ENCODE measurements around the gene TBC1D16. TPM values are rescaled to one million over a fixed set of nuclear protein-coding genes. Genes with fewer than 3 reads are reported as not detected.

The TBC1D16 gene
- total and polyA plus RNA-seq, 4 donors = 7.3 to 48.5 (median 16.5) TPM

DNA sequence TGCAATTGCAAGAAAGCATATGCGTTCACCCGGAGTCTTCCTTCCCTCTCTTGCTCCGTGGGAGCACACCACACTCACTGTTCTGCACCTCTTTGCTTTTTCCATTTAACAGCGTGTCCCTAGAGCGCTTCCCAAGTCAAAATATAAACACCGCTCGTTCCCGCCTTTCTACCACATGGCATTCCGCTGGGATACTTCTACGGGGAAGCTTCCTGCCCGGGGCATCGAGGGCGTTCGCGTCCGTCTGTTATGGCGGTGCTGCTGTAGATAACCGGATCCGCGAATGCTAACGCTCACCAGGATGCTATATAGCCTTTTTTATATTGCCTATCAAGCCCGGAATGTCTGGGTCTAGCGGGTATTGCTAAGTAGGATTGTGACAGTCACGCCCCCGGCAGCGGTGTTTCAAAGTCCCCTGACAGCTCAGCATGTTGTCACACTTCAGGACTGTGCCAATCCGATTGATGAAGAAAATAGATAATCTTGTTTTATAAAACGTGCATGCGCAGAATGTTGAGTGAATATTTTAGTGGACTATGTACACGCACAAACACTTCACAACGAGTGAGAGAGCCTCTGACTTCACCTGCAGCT, 31.8 kb upstream of the TBC1D16 start:
- no peaks in the 10 kb centered on the region for H3K27me3 ChIP-seq (ENCODE audit: control insufficient read depth in 3 of 3, insufficient read depth in 3 of 3, low read length in 2 of 3)
- no peak for ATAC-seq (ENCODE audit: insufficient read depth, low FRiP score)
- H3K36me3 ChIP-seq (ENCODE audit: control insufficient read depth in 4 of 4, insufficient read depth in 4 of 4, low read length in 4 of 4) = no peaks in the 10 kb centered on the region
- WGBS, 2 donors = 94% methylated on average over 31 of the region's 31 CpGs
- no peak overlapping the region for H3K4me3 ChIP-seq
- H3K9ac ChIP-seq (ENCODE audit: insufficient read depth in 1 of 2, low read length in 2 of 2) = no peak overlapping the region
- no peak for DNase-seq
- H3K9me3 ChIP-seq (ENCODE audit: control insufficient read depth in 4 of 4, insufficient read depth in 3 of 4, low read length in 3 of 4) = no peaks in the 10 kb centered on the region
- no peak for TF ChIP-seq CTCF (IDR thresholded peaks at IDR 0.05; ENCODE audit: control extremely low read depth, extremely low read depth)
- peaks cover 0 to 27% (median 9%) of the 10 kb centered on the region in 5 donors for H3K4me1 ChIP-seq (ENCODE audit: control insufficient read depth in 5 of 5, insufficient read depth in 5 of 5, low read length in 5 of 5)
- no peak overlapping the region for H3K27ac ChIP-seq (ENCODE audit: low read depth in 1 of 2, low read length in 1 of 2)

- TF ChIP-seq CTCF (IDR thresholded peaks at IDR 0.05; ENCODE audit: control extremely low read depth, extremely low read depth) = no peak
- H3K36me3 ChIP-seq (ENCODE audit: control insufficient read depth in 4 of 4, insufficient read depth in 4 of 4, low read length in 4 of 4) = no peaks in the 10 kb centered on the region
- H3K27ac ChIP-seq (ENCODE audit: low read depth in 1 of 2, low read length in 1 of 2) = no peak overlapping the region
- 87 to 89% methylated on average over 30 to 32 of the region's 32 CpGs for WGBS, 2 donors
- no peaks in the 10 kb centered on the region for H3K27me3 ChIP-seq (ENCODE audit: control insufficient read depth in 3 of 3, insufficient read depth in 3 of 3, low read length in 2 of 3)
- no peak for DNase-seq
- H3K4me3 ChIP-seq = no peak overlapping the region
- ATAC-seq (ENCODE audit: insufficient read depth, low FRiP score) = no peak
- peaks cover 0 to 13% (median 9%) of the 10 kb centered on the region in 5 donors for H3K4me1 ChIP-seq (ENCODE audit: control insufficient read depth in 5 of 5, insufficient read depth in 5 of 5, low read length in 5 of 5)
- H3K9ac ChIP-seq (ENCODE audit: insufficient read depth in 1 of 2, low read length in 2 of 2) = no peak overlapping the region
- H3K9me3 ChIP-seq (ENCODE audit: control insufficient read depth in 4 of 4, insufficient read depth in 3 of 4, low read length in 3 of 4) = no peaks in the 10 kb centered on the region
These were observed 30.0 kb upstream of the TBC1D16 start for GRCh38 chr17:80065478-80066170.

DNA sequence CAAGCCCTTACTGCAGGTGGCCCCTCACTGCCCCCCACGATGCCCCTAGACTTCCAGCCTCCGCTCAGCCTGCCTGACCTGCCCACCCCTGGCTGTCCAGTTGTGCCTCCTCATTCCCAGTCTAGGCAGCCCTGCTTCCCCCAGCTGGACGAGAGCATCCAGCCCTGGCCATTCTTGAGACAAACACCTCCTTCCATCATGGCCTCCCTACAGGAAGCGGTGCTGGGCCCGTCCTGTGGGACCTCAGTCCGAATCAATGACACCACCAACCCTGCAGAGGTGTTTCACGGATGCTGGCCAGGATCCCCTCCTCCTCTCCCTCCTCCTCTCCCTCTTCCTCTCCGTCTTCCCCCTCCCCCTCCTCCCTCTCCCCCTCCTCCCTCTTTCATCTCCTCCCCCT, 29.0 kb upstream of the TBC1D16 start:
- WGBS, 2 donors = 78 to 85% methylated on average over 8 of the region's 8 CpGs

More for the DNA sequence above, 29.0 kb upstream of the TBC1D16 start:
- DNase-seq = no peak
- Histone ChIP-seq H3K36me3 (ENCODE audit: control insufficient read depth in 4 of 4, insufficient read depth in 4 of 4, low read length in 4 of 4) (no peaks in the 10 kb centered on the region), H3K27me3 (ENCODE audit: control insufficient read depth in 3 of 3, insufficient read depth in 3 of 3, low read length in 2 of 3) (no peaks in the 10 kb centered on the region), H3K4me3 (no peak overlapping the region), H3K9ac (ENCODE audit: insufficient read depth in 1 of 2, low read length in 2 of 2) (no peak overlapping the region), H3K27ac (ENCODE audit: low read depth in 1 of 2, low read length in 1 of 2) (no peak overlapping the region), H3K4me1 (ENCODE audit: control insufficient read depth in 5 of 5, insufficient read depth in 5 of 5, low read length in 5 of 5) (peaks cover 0 to 13% (median 9%) of the 10 kb centered on the region in 5 donors), H3K9me3 (ENCODE audit: control insufficient read depth in 4 of 4, insufficient read depth in 3 of 4, low read length in 3 of 4) (no peaks in the 10 kb centered on the region)
- TF ChIP-seq CTCF (IDR thresholded peaks at IDR 0.05; ENCODE audit: control extremely low read depth, extremely low read depth) = no peak
- no peak for ATAC-seq (ENCODE audit: insufficient read depth, low FRiP score)

Measured in lung (tissue), 12 donors.